ENCODE results near the gene CWC25. TPM values are rescaled to one million over a fixed set of nuclear protein-coding genes. Genes with fewer than 3 reads are reported as not detected.

Gene CWC25
- total RNA-seq = 10.0 TPM
- long read RNA-seq, transcript CWC25-202 (10 exons, 3,234 nt) = major isoform, 5 of 11 reads
- long read RNA-seq, partial matches to known transcripts = 3 of 11 reads
- long read RNA-seq, other reads (novel, unspliced or antisense) = 3 of 11 reads

DNA sequence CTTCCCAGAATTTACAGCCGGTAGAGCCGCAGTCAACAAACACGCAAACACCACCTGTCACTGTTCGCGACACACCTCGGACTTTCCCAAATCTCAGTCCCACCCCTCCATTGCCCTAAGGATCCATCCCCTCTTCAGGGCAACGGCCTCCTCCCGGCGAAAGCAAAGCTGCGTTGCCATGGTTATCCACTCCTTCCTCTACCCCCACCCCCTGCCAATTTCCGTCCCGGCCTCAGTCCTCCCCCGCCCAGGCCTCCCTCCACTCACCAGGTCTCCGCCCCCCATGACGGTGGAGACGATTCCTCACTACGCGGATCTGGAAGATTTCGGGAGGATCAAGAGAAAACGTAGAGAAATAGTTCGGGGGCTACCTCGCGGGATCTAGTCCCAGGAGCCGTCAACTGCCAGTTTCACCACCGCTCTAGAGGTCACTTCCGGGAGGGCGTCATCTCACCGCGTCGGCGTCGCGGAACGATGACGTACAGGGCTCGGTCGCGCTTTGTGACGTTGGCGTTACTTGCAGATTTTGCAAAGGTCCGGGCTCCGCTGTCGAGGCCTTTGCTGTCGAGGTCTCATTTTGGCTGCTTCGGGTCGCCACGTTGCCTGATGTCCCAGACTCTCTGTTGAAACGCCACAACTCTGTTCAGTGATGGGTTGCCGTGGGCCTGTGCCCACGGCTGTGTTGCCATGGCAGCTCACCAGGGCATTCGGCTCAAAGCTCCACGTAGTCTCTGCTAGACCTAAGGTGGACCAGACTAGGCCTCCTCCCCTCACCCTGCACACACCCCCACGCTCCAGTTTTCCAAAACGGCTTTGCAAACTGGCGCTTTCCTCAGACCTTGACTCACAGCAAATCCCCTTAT lies at the start of gene CWC25:
TSS of gene CWC25 (minus strand) at position 423 of the 863 bp plus-strand sequence. CDS start at position 285, 138 bp downstream.
- ATAC-seq = peak; percentile 95
- peak; percentile 96 for DNase-seq
- intact Hi-C loops (cut with micrococcal nuclease) = no loop called here

DNA sequence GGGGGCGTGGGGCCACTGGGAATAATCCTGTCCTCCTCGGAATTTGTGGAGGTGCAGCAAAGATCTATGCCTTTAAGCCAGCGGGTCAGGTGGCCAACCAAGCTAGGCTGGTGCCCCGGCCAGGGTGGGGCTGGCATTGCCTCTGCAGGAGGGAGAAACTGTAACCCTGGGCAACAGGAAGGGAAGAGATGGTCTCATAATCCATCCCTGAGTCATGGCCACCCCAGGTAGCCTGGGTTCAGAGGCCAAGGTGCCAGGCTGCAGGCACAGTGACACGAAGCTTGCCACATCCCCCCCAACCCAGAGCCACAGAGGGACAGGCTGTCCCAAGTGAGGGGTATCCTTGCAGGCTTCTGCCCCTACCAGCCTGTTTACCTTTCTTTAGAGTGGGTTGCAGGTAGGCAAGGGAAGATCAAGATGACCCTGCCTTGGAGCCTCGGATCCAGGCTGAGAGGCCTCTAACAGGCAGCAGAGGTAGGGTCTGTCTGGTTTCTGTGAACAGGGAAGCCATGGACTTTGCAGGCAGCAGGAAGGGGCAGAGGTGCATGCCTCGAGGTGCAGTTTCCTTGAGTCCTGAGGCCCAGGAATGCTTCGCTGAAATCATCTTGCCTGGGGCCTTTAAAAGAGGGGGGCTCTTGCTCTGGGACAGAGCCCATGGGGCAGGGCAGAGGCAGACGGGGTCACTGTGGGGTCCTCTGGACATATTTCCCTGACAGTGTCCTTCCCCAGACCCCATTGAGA lies 48.7 kb upstream of the CWC25 start:
- no peak for ATAC-seq
- intact Hi-C loops (cut with micrococcal nuclease) = no loop called here
- peak; percentile 21 for DNase-seq

DNA sequence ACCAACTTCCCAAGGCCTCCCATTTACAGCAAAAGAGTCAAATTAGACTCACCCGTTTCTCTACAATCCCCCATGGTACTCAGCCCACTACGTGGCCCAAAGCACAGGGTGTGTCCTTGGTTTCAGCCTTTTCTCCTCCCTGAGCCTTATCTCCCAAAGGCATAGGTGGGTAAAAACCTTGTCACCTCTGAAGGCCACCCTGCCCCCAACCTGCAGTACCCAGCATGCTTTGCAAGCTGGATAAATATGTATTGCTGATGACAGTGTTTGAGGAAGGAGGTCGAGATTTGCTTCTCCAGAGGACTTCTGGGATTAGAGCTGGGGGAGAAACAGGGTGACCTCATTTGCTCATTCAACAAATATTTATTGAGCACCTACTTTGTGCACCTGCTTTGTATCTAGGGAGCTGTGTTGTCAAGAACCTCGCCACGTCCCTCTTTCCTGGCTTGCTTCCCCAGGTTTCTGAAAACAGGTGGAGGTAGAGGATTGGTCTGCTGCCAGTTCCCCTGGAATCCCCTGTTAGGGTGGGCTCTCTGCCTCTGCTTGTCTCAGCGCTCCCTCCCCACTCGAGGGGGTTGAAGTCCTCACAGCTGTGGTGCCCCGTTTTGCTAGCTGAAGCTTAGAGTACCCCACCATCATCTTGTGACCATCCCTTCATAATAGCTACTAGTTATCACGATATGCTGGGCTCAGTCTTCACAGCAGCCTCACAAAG lies 47.7 kb upstream of the CWC25 start:
- no peak for ATAC-seq
- DNase-seq = peak; percentile 21
- intact Hi-C loops (cut with micrococcal nuclease) = no loop called here

DNA sequence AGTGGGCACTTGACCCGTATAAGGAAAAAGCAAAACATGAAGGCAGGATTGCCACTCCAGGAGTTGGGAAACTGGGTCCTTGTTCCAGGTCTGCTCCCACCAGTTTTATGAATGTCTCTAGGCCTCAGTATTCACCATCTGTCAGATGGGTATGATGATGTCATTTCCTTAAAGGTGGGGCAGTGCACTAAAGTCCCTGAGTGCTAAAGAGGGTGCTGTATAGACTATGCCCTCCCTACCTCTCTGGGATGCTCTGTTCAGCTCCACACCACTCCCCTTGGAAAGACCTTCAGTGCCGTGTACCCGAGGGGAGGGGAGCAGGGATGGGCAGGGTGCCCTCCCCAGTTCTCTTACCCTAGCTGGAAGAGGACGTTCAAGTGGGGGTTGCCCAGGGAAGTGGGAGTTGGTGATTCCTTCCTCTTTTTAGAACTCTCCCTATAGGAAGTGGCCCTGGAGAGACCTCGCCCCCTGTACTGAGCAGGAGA lies 46.9 kb upstream of the CWC25 start:
- intact Hi-C loops (cut with micrococcal nuclease) = no loop called here
- DNase-seq (peak; percentile 18), ATAC-seq (no peak)

DNA sequence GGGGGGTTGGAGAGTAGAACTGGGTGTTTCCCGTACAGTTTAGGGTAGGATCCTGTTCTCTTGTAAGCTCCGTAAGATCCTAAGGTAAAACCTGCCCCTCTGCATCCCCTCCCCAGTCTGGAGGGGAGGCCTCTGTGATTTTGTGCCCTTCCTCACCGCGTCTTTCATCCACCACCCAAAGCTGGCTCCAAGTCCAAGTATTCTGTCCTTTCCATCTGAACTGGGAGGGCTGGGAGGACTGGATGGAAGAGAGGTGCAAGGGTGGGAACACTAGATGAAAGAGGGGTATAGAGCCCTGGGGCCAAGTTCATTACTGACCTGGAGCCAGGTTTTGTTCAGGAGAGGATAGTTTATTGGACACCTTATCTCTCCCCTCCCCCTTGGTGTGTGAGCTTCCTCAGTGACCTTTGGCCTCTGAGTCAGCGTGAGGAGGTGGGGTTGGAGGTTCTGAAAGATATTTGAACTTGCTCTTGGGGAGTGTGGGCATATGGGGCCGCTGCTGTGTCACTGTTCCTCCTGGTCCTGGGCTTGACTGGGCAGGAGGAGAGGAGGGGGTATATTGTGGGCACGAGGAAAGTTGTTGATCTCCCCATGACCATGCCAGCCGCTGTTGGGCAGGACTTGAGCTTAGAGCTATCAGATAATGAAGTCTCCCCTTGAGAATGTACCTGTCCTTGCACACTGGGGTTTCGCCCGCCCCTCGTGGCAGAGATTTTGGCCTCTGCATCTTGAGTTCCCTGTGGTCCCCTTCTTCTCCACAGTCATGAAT lies 46.3 kb upstream of the CWC25 start:
- no peak for ATAC-seq
- intact Hi-C loops (cut with micrococcal nuclease) = no loop called here

DNA sequence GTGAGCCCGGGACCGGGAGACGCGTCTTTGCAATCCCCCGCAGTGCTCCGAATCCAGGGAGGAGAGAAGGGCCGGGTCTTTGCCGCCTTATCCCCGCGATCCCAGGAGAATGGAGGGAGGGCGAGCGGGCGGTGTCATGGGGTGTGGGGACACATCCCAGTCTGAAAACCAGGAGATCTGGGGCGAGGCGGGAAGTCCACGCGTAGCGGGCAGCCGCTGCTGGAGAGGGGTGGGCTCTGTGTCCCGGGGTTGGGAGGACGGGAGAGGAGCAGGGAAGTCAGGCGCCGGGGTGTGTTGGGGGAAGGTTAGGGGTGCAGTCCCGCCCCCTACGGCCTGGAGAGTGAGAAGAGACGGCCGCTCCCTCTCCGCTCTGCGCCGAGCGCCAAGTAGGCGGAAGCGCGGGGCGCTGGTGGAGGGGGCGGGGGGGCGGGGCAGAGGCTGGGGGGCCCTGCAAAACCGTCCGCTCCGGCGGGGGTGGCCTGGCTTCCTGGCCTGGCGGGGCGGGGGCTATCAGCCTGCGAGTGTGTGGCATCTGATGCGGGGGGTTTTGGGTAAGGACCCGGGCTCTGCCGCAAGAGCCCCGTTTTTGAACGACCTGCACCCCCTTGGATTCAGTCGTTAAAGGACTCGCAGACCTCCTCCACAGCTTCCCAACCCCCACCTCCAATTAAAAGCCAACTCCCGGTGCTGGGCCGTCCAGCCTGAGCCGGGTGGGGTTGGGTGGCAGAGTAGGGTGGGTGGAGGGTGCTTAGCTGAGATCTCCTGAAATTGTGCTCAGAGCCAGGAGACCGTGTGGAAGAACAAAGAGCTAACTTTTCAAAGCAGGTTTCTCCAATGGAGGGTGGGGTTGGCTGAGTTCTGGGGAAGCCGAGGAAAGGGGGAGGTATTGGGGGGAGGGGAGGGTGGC lies 45.4 kb upstream of the CWC25 start:
- DNase-seq (peak; percentile 83), ATAC-seq (peak; percentile 65)
- intact Hi-C loops (cut with micrococcal nuclease) = no loop called here

More for the DNA sequence above, 46.3 kb upstream of the CWC25 start:
- peak; percentile 54 for DNase-seq

DNA sequence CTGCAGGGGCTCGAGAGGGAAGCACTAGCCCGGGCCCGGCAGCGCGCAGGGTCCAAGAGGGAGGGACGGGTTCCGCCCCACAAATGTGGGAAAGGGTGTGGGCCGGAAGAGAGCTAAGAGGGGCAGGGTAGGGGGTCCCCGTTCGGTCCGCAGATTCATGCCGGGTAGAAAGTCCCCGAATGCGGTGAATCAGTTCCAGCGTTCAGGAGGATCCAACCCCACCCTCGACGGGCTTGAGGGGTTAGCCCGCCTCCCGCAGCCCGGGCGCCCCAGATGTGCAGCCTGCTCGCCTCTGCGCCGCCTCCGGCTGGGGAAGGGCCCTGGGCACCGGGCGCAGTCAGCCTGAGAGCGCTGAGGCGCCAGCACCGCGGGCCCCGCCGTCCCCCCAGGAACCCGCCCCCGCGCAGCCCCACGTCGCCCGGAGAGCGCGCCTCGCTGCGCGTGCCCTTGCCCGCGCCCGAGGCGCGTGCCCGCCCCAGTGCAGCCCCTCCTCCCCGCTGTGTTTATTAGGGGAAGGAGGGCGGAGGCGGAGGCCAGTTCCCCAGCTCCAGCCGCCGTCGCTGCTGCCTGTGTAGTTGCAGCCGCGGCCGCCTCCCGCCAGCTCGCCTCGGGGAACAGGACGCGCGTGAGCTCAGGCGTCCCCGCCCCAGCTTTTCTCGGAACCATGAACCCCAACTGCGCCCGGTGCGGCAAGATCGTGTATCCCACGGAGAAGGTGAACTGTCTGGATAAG lies 44.6 kb upstream of the CWC25 start, which contains the start of gene LASP1:
TSS of gene LASP1 (plus strand) at position 533 of the 733 bp plus-strand sequence. CDS start at position 665, 132 bp downstream.
- peak; percentile 87 for ATAC-seq
- DNase-seq = peak; percentile 93
- intact Hi-C loops (cut with micrococcal nuclease) = no loop called here

DNA sequence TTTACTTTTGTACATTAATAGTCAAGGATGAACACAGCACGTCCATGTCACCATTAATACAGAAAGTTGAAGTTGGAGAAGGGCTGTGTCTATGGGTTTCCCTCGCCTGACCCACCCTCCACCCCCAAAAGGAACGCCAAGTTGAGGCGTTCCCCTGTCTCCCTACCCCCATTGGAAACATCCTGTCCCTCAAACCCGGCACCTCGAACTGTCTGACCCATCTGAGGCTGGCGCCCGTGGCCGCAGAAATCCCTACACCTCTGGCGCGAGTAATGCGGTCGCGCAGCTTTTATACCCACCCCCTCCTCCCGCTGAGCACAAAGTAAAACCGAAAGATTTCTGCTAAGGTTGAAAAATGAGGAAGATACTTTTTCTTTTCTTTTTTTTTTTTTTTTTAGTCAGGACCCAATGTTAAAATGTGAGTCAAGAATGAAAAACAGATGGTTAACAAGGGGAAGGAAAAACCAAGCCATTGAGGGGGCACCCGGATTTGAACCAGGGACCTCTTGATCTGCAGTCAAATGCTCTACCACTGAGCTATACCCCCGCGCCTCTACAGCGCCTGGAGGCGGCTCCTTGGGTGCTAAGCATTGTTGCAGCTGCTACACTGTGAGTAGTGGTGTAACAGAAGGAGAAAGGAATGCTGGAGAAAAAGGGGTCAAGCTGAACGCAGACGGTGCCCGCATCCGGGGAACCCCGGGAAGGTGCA lies 43.9 kb upstream of the CWC25 start:
- intact Hi-C loops (cut with micrococcal nuclease) = no loop called here
- DNase-seq (peak; percentile 89), ATAC-seq (peak; percentile 76)

DNA sequence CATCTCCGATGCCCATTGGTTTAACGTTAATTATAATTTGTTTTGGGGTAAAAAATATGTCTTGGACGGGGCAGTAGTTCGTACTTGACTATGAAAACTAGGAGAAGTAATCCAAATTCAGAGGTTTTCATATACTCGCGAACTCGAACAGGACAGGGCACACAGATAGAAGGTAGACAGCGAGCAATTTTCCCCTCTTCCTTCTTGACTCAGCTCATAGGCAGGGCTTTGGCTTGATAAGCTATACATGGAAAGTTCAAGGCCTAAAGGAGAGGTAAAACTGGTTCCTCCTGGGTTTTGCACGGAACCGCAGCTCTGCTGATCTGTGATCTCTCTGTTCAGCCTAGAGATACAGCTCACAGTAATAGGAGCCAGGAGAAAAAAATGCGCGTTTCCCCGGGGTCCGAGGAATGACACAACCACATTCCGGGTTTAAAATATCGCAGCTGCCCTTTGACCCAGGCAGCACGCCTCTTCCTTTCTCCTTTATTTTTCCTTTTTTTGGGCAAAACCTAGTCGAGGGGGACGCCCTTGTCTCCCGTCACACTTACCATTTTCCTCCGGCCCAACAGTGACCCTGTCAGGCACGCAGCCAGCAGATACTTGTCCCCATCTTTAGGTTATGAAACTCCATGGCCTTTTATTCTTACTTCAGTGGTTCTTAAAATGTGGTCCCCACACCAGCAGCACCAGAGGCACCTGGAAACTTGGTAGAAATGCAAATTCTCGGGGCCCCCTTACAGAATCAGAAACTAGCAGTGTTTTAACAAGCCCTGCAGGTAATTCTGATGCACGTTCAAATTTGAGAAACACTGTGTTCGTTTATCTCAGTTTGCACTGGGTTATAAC lies 43.1 kb upstream of the CWC25 start:
- peak; percentile 7 for ATAC-seq
- peak; percentile 75 for DNase-seq
- intact Hi-C loops (cut with micrococcal nuclease) = no loop called here

DNA sequence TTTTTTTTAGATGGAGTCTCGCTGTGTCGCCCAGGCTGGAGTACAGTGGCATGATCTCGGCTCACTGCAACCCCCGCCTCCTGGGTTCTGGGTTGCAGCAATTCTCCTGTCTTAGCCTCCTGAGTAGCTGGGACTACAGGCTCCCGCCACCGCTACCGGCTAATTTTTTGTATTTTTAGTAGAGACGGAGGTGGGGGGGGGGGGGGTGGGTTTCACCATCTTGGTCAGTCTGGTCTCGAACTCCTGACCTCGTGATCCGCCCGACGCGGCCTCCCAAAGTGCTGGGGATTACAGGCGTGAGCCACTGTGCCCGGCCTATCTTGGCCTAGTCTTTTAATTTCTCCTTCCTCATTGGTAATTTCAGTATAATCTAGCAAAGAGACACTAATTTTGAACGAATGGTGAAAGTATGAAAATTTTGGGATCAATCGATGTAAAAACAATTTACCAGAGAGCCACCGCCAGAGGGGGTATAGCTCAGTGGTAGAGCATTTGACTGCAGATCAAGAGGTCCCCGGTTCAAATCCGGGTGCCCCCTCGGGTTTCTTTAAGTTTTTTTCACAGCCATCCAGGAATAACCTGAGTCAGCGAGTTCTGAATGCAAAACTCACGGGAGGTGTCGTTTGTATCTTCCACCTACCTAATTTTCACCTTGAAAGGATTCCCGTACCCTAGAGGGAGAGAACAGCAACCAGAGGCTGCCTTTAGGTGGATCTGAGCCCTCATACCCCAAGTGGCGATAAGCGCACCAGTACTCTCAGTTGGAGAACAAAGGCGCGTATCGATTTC lies 42.3 kb upstream of the CWC25 start:
- ATAC-seq = no peak
- intact Hi-C loops (cut with micrococcal nuclease) = no loop called here
- peak; percentile 65 for DNase-seq

DNA sequence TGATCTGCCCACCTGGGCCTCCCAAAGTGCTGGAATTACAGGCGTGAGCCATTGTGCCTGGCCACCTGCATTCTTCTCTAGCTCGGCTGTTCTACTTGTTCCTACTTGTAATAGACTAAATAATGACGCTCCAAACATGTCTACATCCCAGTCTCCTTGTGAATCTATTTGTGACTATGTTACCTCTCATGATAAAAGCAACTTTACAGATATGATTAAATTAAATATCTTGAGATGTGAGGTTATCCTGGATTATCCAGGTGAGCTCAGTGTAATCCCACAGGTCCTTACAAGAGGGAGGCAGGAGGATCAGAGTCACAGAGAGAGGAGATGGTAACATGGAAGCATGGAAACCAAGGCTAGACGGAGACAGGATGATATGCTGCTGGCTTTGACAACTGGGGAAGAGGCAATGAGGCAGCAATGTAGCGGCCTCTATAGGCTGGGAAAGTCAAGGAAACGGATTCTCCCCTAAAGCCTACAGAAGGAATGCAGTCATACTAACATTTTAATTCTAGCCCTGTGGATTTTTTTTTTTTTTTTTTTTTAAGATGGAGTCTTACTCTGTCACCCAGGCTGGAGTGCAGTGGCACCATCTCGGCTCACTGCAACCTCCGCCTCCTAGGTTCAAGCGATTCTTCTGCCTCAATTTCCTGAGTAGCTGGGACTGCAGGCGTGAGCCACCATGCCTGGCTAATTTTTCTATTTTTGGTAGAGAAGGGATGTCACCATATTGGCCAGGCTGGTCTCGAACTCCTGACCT lies 39.7 kb upstream of the CWC25 start:
- DNase-seq (no peak), ATAC-seq (no peak)
- intact Hi-C loops (cut with micrococcal nuclease) = no loop called here

DNA sequence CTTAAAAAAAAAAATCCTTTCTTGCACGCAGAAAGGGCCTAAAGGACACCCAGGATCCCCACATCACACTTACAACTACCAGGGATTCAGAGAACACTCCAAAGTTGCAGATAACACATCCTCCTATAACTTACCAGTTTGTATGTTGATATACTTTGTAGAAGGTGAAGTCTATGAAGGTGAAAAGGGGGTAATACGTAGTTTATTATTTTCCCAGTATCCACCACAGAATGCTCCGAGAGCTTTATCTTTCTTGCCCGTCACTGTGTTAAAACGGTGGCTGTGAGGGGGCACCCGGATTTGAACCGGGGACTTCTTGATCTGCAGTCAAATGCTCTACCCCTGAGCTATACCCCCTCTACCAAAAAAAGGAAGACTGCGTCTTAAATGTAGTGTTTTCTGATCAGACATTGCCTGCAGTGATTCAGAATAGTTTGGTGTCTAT lies 36.3 kb upstream of the CWC25 start:
- no peak for DNase-seq
- ATAC-seq = no peak
- intact Hi-C loops (cut with micrococcal nuclease) = no loop called here

DNA sequence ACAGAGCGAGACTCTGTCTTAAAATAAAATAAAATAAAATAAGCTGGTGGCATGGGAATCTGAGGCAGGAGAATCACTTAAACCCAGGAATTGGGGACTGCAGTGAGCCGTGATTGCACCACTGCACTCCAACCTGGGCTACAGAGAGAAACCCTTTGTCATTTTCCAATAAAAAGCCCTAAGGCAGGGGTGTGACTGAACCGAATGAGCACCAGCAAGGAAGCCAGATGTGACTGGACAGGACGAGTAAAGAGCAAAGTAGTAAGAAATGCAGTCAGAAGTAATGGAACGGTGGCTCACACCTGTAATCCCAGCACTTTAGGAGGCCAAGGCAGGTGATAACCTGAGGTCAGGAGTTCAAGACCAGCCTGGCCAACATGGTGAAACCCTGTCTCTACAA lies 32.1 kb upstream of the CWC25 start:
- intact Hi-C loops (cut with micrococcal nuclease) = no loop called here
- ATAC-seq = no peak
- DNase-seq = no peak

All from left ventricle myocardium superior (tissue), 1 donor.